Measurements from ENCODE around the gene PTPN4.
A peak's percentile ranks its signal among the peaks of the same experiment; 100 is the strongest.

Gene PTPN4

DNA sequence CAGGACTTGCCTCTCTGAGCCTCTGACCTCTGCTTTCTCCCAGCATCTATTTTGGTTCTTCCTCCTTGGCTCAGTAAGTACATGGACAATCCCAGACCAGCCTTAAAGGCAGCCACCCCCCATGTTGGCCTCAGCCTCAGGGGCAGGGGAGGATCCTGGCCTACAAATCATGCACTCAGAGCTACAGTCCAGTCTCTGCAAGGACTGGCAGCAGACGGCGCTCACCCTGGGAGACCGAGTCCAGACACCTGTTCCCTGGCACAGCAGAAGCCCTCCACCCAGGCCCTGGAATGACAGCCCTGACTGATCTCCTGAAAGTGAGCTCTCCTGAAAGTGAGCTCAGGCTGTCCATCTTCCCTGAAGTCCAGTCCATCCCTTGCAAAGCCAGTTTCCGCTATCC is 25.7 kb upstream of the PTPN4 start:
- no peak for DNase-seq (ENCODE audit: low spot score)

DNA sequence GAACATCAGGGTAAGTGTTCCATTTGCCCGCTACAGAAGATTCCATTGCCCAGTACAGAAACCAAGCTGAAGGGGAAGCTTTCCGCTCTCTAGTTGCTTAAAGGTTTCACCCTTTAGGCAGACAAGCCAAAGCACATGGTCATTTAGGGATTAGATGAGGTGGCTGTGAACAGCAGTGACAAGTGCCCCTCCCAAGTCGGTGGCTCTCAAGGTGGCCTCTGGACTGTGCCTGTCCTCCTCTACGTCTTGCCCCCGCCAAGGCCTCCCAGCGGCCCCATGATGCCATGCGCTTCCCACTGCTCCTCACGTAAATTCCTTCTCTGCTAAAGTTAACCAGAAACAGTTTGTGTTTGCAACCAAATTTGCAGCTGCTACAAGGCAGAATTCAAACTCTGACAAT is 24.2 kb upstream of the PTPN4 start:
- DNase-seq (ENCODE audit: low spot score) = no peak

DNA sequence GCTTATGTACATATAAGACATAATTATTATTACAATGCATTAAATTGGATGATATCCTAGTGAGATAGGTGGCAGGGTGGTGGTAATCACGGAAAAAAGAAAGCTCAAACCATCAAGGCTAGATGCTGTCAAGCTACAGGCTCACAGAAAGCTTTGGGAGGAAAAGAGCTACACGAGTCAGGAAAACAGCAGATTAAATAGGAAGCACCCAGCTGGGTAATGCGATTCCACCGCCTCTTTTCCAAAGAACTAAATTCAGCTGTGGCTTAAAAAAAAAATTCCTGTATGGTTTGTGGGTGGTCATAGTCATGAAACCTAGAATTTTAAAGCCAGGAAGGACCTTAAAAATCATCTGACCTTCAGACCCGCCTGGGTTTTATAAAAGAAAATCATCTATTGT is 23.7 kb upstream of the PTPN4 start:
- DNase-seq (ENCODE audit: low spot score) = no peak

DNA sequence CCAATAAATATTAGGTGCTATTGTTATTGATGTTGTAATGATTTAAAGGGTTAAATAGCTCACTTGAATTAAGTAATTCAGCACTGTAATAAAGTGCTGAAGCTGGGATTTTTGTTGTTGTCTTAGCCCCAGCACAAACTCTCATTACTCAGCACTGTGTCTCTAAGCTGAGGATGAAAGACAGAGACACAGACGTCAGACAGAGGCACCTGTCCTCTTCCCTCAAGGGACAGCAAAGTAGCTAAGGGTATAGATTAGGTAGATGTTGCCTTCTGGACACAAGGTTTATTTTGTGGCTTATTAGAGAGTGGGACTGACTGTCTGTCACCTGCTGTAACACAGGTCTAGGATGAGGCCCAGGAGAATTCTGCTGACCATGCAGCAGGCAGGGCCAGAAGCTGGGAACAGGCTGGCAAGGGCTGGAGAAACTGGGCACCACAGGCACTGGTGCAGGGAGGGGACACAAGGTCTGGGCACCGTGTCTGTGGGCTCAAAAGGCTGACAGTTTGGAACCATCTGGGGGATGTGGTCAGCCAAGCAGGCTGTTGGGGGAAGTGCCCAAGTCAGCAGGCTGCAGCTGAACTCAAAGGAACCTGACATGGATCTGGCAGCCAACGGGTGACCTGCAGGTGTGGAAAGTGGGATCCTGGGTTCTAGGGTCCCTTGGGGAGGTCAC is 20.0 kb upstream of the PTPN4 start:
- no peak for DNase-seq (ENCODE audit: low spot score)

DNA sequence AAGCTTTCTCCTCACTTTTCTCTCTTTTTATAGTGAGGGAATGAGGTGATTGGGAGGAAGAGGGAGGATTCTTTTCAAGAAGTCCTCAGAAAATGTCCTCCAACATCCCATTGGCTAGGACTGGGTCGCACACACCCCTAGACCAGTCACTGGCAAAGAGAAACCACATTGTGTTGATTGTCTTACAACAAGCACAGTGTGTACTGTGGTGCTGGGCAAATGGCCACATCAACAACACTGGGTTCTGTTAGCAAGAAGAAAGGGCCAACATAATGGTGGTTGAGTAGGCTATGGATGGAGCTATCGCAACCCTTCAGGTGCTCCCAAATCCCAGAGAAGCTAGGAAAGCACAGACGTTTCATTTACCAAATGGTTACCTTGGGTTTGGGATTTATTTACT is 18.7 kb upstream of the PTPN4 start:
- no peak for DNase-seq (ENCODE audit: low spot score)

DNA sequence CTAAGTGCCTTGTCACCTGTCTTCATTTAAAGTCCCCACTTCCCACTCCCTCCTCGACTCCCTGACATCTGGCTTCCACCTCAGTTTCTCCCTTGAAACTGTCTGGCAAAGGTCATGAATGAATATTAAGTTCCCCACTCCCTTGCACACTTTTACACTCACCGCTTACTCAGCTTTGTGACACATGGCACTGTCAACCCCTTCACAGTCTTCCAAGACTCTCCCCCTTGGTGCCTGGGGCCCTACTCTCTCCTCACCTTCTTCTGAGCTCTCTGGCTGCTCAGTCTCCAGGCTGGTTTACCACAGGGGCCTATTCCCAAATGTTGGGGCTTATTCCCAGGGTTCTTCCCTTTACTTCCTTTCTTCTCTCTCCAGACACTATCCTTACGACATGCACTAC is 17.9 kb upstream of the PTPN4 start:
- DNase-seq (ENCODE audit: low spot score) = no peak

DNA sequence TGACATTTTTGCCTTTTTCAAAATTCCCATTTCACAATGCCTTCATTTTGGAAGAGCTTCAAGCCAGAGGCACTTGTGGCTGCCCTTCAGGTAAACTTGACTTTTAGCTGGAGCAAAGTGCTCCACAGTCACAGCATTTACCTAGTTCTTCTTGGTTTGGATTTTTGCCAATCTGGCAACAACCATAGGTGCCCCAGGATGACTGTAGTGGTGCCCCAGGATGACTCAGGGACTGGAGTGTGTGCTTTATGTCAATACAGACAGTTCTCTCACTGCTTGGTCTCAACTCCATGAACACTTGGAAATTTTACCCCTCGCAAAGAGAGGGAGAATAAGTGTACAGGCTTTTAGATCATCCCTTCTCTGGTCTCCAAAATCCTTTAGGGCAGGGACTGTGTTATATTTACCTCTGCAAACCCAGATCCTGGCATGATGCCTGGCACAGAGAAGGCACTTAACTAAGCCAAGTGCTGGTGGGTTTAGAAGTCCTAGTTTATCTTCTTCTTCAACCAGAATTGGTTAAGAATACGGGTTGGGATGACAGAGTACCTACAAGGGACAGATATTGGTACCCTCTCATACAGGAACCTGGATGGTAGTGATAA is 15.3 kb upstream of the PTPN4 start:
- DNase-seq (ENCODE audit: low spot score) = no peak

DNA sequence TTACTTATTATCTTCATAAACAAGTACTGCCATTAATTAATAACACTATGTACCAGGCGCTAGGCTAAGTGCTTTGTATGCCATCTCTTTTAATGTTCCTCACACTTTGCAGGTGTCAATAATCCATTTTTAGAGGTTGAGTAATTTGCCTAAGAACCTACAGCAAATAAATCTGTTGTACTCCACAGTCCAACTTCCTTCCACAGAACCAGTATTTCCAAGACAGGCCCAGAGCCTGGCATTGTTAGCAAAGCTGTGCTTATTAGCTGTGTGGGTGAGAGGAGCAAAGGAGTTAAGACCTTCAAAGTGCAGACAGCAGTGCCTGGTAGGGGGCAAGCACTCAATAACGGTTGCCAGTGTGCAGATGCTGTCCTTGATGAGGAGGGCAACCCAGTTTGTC is 14.2 kb upstream of the PTPN4 start:
- no peak for DNase-seq (ENCODE audit: low spot score)

DNA sequence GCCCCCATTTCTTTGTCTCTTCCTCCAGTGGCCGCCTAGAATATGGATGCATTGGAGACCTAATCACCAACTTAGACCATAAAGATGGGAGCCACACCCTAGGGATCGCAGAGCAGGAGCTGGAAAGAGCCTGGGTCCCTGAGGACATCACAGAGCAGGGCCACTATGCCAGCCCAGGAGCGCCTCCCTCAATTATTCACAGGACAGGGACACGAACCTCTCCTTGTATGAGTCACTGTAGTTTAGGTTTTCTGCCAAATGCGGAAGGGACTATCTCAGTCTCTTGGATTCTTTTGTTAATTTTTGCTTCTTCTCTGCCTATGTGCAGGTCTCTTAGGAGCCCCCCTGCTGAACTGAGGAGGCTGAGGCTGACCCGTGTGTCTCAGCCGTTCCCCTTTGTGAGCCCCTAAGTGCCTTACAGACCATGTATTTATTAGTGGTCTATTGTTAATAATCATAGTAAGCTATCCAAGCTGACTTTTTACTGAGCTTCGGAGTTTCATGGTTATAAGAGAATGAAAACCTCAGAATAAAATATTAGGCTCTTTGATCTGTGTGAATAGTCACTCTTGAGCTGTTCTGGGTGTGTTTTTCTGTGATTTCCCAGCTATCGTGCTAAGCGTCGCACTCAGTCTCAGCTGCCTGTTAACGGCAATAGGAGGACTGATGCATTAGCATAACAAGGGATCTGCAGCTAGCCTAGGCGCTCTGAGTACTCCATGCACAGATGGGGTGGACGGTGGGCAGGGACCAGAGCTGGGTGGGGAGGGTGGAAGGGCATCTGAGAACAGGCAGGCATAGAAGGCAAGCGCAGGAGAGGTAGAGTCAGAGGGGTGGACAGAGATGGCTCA is 12.7 kb upstream of the PTPN4 start:
- DNase-seq (ENCODE audit: low spot score) = no peak

DNA sequence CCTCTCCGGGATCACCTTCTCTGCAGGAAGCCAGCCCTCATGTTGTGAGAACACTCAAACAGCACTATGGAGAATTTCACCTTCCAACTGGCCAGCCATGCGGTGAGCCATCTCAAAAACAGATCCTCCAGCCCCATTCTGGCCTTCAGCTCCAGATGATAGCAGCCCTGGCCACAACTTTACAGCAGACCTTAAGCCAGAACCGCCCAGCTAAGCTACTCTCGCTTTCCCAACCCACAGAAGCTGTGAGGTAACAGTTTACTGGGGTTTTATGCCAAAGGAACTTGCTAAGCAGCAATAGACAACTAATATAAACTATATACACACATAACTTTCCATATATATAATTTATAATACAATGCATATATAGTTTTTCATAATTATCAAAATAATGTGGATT is 11.6 kb upstream of the PTPN4 start:
- no peak for DNase-seq (ENCODE audit: low spot score)

DNA sequence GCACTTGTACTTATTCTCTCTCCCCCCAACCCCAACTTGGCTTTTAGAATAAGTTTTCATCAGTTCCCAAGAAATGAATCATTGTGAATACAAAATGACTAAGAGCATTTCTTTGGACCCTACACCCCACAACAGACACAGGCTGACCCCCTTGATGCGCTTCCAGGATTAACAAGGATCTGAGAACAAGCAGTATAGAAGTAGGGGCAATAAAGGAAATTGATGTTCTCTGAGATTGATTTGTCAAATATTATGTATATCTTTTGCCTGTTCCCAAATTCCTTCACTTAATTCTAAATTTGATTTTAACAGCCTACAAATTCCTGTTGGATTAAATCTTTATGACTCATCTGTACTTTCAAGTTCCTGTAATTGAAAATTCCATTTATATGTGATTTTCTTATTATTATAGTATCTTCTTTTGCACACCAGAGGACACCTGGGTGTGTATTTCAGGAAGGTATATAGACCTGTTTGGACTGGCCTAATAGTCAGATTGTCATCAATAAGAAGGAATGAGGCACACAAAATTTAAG is 10.2 kb upstream of the PTPN4 start:
- no peak for DNase-seq (ENCODE audit: low spot score)

DNA sequence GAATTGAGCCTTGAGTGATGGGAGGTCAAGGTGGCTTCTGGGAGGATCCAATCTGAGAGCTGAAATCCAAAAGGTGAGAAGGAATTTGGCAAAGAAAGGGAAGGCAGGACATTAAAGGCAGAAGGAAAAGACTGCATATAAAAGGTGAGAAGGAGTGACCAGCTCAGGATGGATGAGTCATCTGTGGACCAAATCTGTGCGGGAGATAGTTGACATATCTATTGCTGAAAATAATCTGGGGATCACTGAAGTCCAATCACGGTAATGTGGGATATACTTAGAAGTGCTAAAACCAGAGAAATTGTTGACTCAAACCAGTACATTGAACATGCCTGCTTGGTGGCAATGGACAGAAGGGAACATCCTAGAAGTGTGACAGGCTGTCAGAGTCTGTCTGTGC is 8.0 kb upstream of the PTPN4 start:
- DNase-seq (ENCODE audit: low spot score) = no peak

DNA sequence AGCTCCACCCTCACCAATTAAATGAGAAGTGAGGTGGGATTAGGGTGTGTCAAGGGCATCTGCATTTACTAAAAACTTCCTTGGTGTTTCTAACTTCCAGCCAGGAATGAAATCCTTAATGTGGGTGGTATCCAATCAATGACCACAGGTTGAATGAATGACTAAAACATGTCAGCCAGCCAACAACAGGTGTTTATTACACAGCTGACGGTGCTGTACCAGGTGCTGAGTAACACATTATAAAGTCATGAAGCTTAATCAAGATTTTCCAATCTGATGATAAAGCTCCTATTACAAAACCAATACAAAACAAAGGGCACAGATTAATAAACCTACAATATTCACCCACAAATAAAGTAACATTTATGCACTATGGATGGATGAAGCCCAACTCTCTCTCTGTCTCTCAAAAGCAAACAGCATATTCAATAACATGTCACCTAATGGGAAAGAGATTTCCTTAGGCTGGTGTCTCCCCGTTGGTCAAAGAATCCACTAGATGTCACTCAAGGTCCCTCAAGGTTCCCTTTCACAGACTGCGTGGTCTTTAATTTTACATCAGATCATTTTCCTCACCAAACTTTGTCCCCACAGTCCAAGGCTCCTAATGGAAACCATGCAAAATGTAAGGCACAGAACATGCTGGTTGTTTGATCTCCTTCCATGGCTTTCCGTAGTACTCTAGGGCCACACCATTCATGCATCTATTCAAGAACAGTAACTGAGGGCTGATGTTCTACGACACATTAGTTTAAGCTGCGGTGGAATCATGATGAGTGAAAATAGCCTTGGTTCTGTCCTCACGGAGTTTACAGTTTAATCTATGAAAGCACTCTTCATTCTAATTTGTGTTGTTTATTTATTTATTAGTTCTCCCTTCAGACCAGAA is 6.4 kb upstream of the PTPN4 start:
- peak; percentile 72 for DNase-seq (ENCODE audit: low spot score)

DNA sequence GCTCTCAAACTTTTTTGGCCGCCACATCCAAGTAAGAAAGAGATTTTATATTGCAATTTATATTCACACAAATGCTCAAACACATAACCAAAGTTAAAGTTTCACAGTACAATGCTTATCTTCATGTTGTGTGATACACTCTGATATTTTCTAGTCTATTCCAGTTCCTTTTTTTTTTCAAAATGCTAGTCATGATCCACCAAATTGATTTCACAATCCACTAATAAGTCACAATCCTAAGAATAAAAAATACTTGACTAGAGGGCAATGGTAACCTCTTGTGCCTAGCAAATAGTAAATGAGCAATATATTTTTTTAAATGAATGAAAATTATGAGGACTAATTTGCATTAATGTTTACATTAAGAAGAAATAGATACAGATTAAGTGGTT is 5.8 kb upstream of the PTPN4 start:
- no peak for DNase-seq (ENCODE audit: low spot score)

DNA sequence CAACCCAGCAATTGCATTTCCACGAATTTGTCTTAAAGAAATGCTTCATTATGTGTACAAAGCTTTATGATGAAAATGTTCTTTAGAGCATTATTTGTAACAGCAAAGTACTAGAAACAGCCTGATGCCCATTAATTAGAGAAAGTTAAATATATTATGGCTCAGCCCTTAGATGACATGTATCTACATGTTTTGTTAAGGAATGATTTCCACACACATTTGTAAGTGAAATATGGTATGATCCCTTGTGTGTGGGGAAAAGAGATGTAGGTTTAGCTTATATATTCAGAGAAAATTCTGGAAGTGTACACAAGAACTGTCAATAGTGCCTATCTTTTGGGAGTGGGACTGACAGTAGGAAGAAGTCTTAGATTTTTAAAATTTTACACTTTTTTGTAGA is 3.8 kb upstream of the PTPN4 start:
- no peak for DNase-seq (ENCODE audit: low spot score)

DNA sequence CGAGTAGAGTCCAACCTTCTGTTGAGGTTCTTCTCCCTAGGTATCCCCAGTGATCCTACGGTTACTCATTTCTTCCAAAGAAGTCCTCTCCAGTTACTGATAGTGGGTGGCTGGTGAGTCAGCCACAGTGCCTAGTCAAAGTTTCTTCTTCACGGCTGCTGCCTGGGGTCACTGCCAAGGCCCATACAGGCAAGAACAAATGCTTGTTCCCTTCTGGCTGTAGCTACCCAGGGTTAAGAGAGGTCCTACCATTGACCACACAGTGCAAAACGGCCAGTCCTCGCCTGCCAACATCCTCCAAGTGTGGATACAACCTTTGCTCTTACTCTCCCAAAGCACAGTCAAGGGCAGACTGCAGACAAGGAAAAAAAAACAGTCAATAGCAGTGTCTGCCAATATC is 2.9 kb upstream of the PTPN4 start:
- DNase-seq (ENCODE audit: low spot score) = no peak

DNA sequence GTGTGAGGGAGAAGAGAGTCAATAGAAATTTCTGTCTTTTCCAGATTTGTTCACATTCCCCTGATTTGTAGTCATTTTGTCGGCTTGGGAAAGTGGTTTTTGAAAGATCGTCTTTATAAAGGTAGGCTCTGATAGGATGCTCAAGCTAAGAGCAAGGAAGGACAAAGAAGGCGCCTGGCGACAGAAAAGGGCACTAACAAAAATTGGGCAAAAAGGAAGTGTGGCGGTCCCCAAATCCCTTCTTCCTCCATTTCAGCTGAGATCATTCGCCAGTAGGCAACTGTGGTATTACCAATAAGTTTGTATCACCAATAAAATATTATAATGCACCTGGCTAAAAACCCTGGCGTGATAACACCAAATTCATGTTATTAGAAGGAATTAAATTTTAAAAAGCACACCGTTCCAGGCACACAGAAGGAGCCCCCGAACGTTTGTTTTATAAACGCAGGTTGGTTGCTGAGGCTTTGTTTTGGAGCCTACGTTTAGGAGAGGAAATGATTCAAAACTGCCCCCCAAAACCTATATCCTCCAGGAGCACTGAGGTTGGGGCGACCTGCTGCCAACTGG is 756 bp upstream of the PTPN4 start:
- DNase-seq (ENCODE audit: low spot score) = no peak

DNA sequence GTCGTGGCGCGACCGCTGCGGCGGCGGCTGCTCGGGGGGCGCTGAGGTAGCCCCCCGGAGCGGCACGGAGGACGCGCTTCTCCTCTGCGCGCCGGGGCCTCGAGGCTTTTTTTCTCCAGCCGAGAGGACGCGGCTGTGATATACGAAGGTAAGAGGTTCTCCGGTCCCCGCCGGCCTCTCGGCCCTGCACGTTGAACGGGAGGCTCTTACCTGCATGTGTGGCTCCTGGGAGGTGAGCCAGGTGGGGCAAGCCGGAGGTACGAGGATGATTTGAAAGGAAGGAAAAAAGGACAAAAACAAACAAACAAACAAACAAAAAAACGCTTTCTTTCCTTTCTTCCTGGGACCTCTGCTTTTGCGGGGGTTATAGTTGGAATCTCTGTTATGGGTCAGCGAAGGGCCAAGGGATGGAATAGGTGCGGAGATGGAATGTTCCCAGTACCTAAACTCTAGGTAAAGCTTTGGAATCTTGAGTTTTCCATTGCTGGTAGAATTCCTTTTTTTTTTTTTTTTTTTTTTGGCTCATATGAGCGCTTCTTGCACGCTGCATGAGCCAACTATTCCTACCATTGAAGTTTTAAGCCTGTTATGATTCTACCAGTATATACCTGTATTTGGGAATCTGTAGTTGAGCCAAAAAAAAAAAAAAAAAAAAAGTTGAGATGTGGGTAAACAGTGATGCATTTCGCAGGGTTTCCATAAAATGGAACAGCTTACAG is 674 bp downstream of the PTPN4 start:
- DNase-seq (ENCODE audit: low spot score) = no peak

DNA sequence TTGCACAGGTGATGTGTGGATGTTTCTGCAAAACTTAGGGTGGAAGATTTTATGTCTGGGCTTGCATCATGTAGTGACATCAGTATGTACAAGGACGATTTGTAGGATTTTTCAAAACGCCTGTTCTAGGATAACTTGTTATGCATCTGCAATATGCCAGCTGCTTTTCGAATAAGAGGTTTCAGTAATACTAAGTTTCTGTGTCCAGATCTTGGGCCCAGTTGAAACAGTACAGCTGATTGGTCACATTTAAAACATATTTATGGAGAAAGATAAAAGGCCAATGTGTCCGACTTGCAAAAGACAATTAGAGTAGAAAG is 1.2 kb downstream of the PTPN4 start:
- no peak for DNase-seq (ENCODE audit: low spot score)

DNA sequence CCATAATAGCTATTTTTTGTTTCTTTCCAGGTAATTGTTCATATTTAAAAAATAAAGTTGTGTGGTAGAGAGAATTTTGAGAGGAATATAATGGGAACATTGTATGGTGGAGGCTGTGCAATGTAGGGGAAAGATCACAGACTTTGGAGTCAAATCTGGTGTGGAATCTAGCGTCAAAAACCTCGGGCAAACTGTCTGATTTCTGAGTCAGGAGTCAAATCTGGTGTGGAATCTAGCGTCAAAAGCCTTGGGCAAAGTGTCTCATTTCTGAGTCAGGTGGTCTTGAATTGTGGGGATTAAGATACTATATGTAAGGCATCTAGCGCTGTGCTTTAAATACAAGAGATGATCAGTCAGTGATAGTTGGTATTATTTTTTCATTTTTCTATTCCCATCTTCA is 5.1 kb downstream of the PTPN4 start:
- DNase-seq (ENCODE audit: low spot score) = no peak

DNA sequence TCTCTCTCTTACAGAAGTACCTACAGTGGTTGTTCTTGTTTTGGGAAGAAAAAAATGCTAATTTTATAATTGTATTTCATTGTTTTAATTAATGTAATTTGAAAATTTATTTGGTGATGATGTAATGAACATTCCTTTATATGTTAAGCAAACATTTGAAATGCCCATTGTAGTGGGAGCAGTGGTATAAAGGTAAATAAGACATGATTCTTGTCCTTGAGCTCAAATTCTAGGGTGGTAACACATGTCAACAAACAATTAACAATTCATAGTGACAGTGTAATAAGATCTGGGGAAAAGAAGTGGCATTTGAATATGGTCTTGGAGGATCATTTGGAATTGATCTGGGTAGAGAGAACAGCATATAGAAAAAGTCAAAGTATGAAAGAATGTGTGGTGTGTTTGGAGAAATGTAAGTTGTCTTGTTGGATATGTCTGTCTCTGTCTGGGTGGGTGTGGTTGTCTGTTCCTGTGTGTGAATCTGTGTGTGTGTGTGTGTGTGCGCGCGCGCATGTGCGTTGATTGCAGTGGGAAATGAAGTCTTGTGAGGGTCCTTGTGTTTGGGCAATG is 5.8 kb downstream of the PTPN4 start:
- no peak for DNase-seq (ENCODE audit: low spot score)
